HCT116 (cell line): ENCODE results near the gene WDR74. TPM values are rescaled to one million over a fixed set of nuclear protein-coding genes. Genes with fewer than 3 reads are reported as not detected.
A peak's percentile ranks its signal among the peaks of the same experiment; 100 is the strongest.

Experiments
- ATAC-seq: fragments of 200-7000 bp; cut with Tn5 transposase; 2 replicates; pipeline ENCODE4 v1.9.1; 2020; ENCODE audit warnings: mild to moderate bottlenecking, moderate library complexity
- BruUV-seq: library from RNA; stranded (reverse); fragments of 400-500 nt; replicated peaks from 2 replicates; lab custom pipeline; 2021; lab: Mats Ljungman, UMichigan
- CTCF ChIA-PET: fragments of 300-600 bp; sonication (Branson Sonifier 250); formaldehyde crosslinking; loops from one replicate; lab custom pipeline; 2021; ENCODE audit warnings: antibody characterized with exemption; lab: Charles Lee
- POLR2A ChIA-PET: fragments of 300-600, 350-600 bp; sonication (Branson Sonifier 250); formaldehyde crosslinking; loops from one replicate; lab custom pipeline; 2021; ENCODE audit warnings: antibody characterized with exemption; lab: Charles Lee
- RAD21 ChIA-PET, 2 experiments: fragments of 300-600 bp; sonication (Branson Sonifier 250); formaldehyde crosslinking; loops; one replicate each; lab custom pipeline; 2023; ENCODE audit warnings: low total read pairs in 2 of 2; ENCODE audit not compliant: uncharacterized antibody in 2 of 2, unreplicated experiment in 2 of 2, low non-redundant PET in 1 of 2; lab: Charles Lee
- DNase-seq: peaks from one replicate; pipeline ENCODE4 v3.0.0-alpha.2; 2010; ENCODE audit warnings: low read depth, low spot score
- H2AFZ ChIP-seq: fragments of 200-600 bp; shearing (Covaris generic), sonication (generic); 2 replicates; pipeline ENCODE4 v1.6.1; 2017; ENCODE audit warnings: low read depth, mixed run types, mixed read lengths, antibody characterized with exemption, low read length; ENCODE audit not compliant: poor library complexity, severe bottlenecking
- H3K27ac ChIP-seq: 2 replicates; pipeline ENCODE4 v1.5.1; 2012; ENCODE audit warnings: low read depth, low read length
- H3K27me3 ChIP-seq: fragments of 200-600 bp; sonication (generic); 2 replicates; pipeline ENCODE4 v1.6.1; 2016; ENCODE audit warnings: mixed run types, low read length, mixed read lengths; ENCODE audit not compliant: insufficient read depth
- H3K36me3 ChIP-seq, 2 experiments: fragments of 200-500 bp in 1 of 2; fragments of 200-600 bp in 1 of 2; sonication (Bioruptor generic) in 1 of 2; sonication (generic) in 1 of 2; 2 replicates each; pipeline versions ENCODE4 v1.5.1 to v1.6.1; 2014 to 2016; ENCODE audit warnings: low read length in 2 of 2, inconsistent platforms in 1 of 2, mixed read lengths in 1 of 2, mixed run types in 1 of 2; ENCODE audit not compliant: insufficient read depth in 2 of 2, control insufficient read depth in 1 of 2
- H3K4me1 ChIP-seq, 2 experiments: fragments of 200-600 bp in 1 of 2; sonication (generic) in 1 of 2; 2 replicates each; pipeline versions ENCODE4 v1.5.1 to v1.6.1; 2012 to 2017; ENCODE audit warnings: low read length in 2 of 2, inconsistent platforms in 1 of 2, mild to moderate bottlenecking in 1 of 2, mixed read lengths in 1 of 2, mixed run types in 1 of 2, moderate library complexity in 1 of 2; ENCODE audit not compliant: insufficient read depth in 2 of 2, control insufficient read depth in 1 of 2
- H3K4me2 ChIP-seq: fragments of 200-600 bp; sonication (generic); 2 replicates; pipeline ENCODE4 v1.6.1; 2017; ENCODE audit warnings: mixed run types, low read length, mixed read lengths
- H3K4me3 ChIP-seq, 2 experiments: fragments of 200-600 bp in 1 of 2; sonication (generic) in 1 of 2; replicated peaks in 1 of 2; 2 replicates each; pipeline ENCODE4 v1.5.1; 2011 to 2016; ENCODE audit warnings: low read length in 2 of 2, control low read depth in 1 of 2, low read depth in 1 of 2, mild to moderate bottlenecking in 1 of 2, mixed read lengths in 1 of 2, mixed run types in 1 of 2
- H3K79me2 ChIP-seq: fragments of 200-600 bp; sonication (generic); 2 replicates; pipeline ENCODE4 v1.6.1; 2017; ENCODE audit warnings: mild to moderate bottlenecking, mixed run types, low read length, moderate library complexity, mixed read lengths; ENCODE audit not compliant: insufficient read depth
- H3K9ac ChIP-seq: fragments of 200-600 bp; sonication (generic); 2 replicates; pipeline ENCODE4 v1.6.1; 2016; ENCODE audit warnings: low read length, mixed read lengths
- H3K9me2 ChIP-seq: fragments of 200-600 bp; sonication (generic), shearing (Covaris generic); 2 replicates; pipeline ENCODE4 v1.6.1; 2017; ENCODE audit warnings: mixed run types, mild to moderate bottlenecking, moderate library complexity; ENCODE audit not compliant: insufficient read depth
- H3K9me3 ChIP-seq, 2 experiments: fragments of 200-500 bp in 1 of 2; fragments of 200-600 bp in 1 of 2; sonication (Bioruptor generic) in 1 of 2; sonication (generic) in 1 of 2; 2 replicates each; pipeline ENCODE4 v1.6.1; 2014 to 2017; ENCODE audit warnings: low read length in 2 of 2, mixed read lengths in 2 of 2, inconsistent platforms in 1 of 2, low read depth in 1 of 2, mild to moderate bottlenecking in 1 of 2, mixed run types in 1 of 2, moderate library complexity in 1 of 2; ENCODE audit not compliant: control insufficient read depth in 1 of 2, insufficient read depth in 1 of 2
- H4K20me1 ChIP-seq: fragments of 200-600 bp; sonication (generic), shearing (Covaris generic); 2 replicates; pipeline ENCODE4 v1.6.1; 2017; ENCODE audit warnings: mixed run types, mild to moderate bottlenecking, moderate library complexity; ENCODE audit not compliant: insufficient read depth
- ATF3 ChIP-seq: IDR thresholded peaks from 2 replicates; pipeline ENCODE4 v1.6.1; 2012
- CBX3 ChIP-seq: IDR thresholded peaks from 2 replicates; pipeline ENCODE4 v1.6.1; 2012; ENCODE audit warnings: low read depth
- EZH2 ChIP-seq: fragments of 200-600 bp; sonication (generic); IDR thresholded peaks from 2 replicates; pipeline ENCODE4 v1.6.1; 2017; ENCODE audit warnings: antibody characterized with exemption, mixed run types
- POLR2AphosphoS5 ChIP-seq: IDR thresholded peaks from 2 replicates; pipeline ENCODE4 v1.6.1; 2011; ENCODE audit warnings: mild to moderate bottlenecking, low read depth, low read length, moderate library complexity
- ZBTB33 ChIP-seq: IDR thresholded peaks from 2 replicates; pipeline ENCODE4 v1.6.1; 2011; ENCODE audit warnings: mild to moderate bottlenecking, low read length, moderate library complexity; ENCODE audit not compliant: insufficient replicate concordance; ENCODE audit errors: extremely low read depth
- intact Hi-C: fragments of 100-400 bp; cut with micrococcal nuclease; formaldehyde crosslinking; loops from 2 replicates; pipeline ENCODE4 v1.10.0; 2022
- total RNA-seq: library from RNA; stranded (reverse); gene quantifications from one replicate; pipeline ENCODE4 v1.2.1, GENCODE V29; 2021; ENCODE audit not compliant: unreplicated experiment

The WDR74 gene
- total RNA-seq, 1 experiment from 2014 or later: 111 TPM

GRCh38 chr11:62857541-62857982 is 18.2 kb upstream of the WDR74 start (continued):
- TF ChIP-seq ATF3 (no peak), EZH2 (no peak), POLR2AphosphoS5 (no peak)

- intact Hi-C loops: no loop called here
- TSS peak; percentile 87 for BruUV-seq
Observed at GRCh38 chr11:62856333-62856895, 17.0 kb upstream of the WDR74 start.

More at GRCh38 chr11:62856333-62856895, 17.0 kb upstream of the WDR74 start:
- H4K20me1 ChIP-seq: peaks cover 33% of the 10 kb centered on the region
- TF ChIP-seq ZBTB33: no peak
- TF ChIP-seq CBX3: 0 out of 2 replicates have a peak, but pooled peaks have one; percentile 11
- TF ChIP-seq, all 23 proteins: peak for 1
- Histone ChIP-seq H3K4me3 (peak overlapping the region; percentile 74 to 83), H3K27ac (peak overlapping the region; percentile 85), H3K4me2 (peak overlapping the region; percentile 92), H3K79me2 (peaks cover 91% of the 10 kb centered on the region), H2AFZ (no peak overlapping the region), H3K9me2 (no peaks in the 10 kb centered on the region), H3K9me3 (no peaks in the 10 kb centered on the region), H3K4me1 (peaks cover 38 to 61% of the 10 kb centered on the region in 2 experiments), H3K27me3 (no peaks in the 10 kb centered on the region), H3K9ac (peak overlapping the region; percentile 94), H3K36me3 (peaks cover 31 to 42% of the 10 kb centered on the region in 2 experiments)
- DNase-seq (no peak), ATAC-seq (no peak)
- CTCF ChIA-PET: interaction anchor here (0.9 to 1.5 kb wide), 3 partner anchors 25 to 192 kb away, joined by 4 to 5 read pairs (median 4); partner anchors contain the start of genes SLC3A2 and STX5
- RAD21 ChIA-PET: no interaction called here
- POLR2A ChIA-PET: interaction anchor here (1.0 to 9.9 kb wide), 18 partner anchors 9 to 283 kb away, joined by 3 to 343 read pairs (median 5); partner anchors contain the start of genes EEF1G, HNRNPUL2, SLC3A2 and STX5
